ENCODE data around the gene ZNRF3. TPM values are rescaled to one million over a fixed set of nuclear protein-coding genes. Genes with fewer than 3 reads are reported as not detected.
"Not testable (repeated sequence)": the region's sequence is repeated elsewhere in the genome, so short reads cannot be mapped to it uniquely, and the experiment has no call there.

The ZNRF3 gene
- total RNA-seq, 2 experiments from 2014 or later, result 1.2 to 1.3 TPM

DNA sequence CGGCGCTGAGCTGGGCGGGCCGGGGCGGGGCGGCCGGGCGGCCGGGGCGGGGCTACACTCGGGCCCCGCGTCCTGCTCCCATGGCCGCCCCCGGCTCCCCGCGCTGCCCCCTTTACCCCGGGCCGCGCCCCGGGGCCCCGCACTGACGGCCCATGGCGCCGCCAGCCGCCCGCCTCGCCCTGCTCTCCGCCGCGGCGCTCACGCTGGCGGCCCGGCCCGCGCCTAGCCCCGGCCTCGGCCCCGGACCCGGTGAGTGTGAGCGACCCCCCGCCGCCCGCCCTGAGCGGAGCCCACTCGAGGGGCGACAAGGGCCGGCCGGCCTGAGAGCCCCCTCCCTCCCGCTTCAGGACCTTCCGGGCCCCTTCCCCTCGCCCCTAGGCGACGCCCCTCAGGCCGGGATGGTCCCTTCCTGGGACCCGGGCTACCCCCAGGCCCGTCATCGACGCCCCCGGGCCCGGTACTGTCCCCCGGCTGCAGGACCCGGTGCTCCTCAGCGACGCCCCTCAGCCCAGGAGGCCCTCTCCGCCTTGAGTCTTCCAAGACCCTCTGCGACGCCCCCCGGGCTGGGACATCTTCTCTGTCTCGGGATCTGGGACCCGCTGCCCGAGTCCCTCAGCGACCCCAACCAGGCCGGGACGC lies 189.7 kb downstream of the ZNRF3 start, which contains the start of gene KREMEN1:
Gene KREMEN1 (plus strand): TSS at position 57 of the 639 bp plus-strand sequence. CDS start 96 bp downstream, at position 153.
- DNase-seq (no peak), ATAC-seq (peak; percentile 5)
- Mint-ChIP-seq H3K36me3 (ENCODE audit: low read depth) (no peaks in the 10 kb centered on the region), H3K4me1 (ENCODE audit: low read depth) (peaks cover 19% of the 10 kb centered on the region), H3K27me3 (ENCODE audit: low read depth) (peaks cover 75% of the 10 kb centered on the region), H3K27ac (no peak within 1 kb of the TSS), H3K4me3 (peak within 1 kb of the TSS; percentile 53), H3K9me3 (ENCODE audit: insufficient read depth) (no peaks in the 10 kb centered on the region)
- ChIA-PET POLR2A (interaction anchor here (1.0 kb wide), 1 partner anchor 190 kb away, joined by 3 read pairs; the partner anchor contains the start of gene ZNRF3), CTCF (interaction anchor here (1.3 kb wide), 1 partner anchor 33 kb away, joined by 5 read pairs; no protein-coding TSS in a partner anchor)

DNA sequence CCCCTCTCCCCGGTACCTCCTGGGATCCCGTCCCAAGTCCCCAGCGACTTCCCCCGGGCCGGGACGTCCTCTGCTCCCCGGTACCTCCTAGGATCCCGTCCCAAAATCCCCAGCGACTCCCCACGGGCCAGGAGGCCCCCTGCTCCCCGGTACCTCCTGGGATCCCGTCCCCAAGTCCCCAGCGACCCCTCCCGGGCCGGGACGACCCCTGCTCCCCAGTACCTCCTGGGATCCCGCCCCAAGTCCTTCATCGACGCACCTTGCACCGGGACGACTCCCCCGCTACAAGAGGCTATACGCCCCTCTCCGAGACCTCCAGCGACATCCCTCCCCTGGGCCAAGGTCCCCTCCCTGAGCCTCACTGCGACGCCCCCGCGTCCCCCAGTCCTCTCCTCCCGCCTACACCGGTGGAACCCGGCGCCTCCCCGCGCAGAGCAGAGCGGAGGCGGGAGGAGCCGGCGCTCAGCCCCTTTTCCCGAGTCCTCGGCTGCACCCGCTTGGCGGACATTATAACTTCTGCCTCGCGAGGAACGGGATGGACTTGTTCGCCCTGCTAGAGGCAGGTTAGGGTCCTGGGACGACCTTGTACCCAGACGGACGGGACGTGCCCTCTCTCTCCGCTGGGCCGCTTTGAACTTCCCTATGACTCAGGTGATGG lies 190.4 kb downstream of the ZNRF3 start:
- Mint-ChIP-seq H3K4me3 (peak overlapping the region; percentile 53), H3K4me1 (ENCODE audit: low read depth) (peaks cover 20% of the 10 kb centered on the region), H3K9me3 (ENCODE audit: insufficient read depth) (no peaks in the 10 kb centered on the region), H3K36me3 (ENCODE audit: low read depth) (no peaks in the 10 kb centered on the region), H3K27ac (no peak overlapping the region), H3K27me3 (ENCODE audit: low read depth) (peaks cover 80% of the 10 kb centered on the region)
- no peak for DNase-seq
- no peak for ATAC-seq
- ChIA-PET CTCF (no interaction called here), POLR2A (no interaction called here)

DNA sequence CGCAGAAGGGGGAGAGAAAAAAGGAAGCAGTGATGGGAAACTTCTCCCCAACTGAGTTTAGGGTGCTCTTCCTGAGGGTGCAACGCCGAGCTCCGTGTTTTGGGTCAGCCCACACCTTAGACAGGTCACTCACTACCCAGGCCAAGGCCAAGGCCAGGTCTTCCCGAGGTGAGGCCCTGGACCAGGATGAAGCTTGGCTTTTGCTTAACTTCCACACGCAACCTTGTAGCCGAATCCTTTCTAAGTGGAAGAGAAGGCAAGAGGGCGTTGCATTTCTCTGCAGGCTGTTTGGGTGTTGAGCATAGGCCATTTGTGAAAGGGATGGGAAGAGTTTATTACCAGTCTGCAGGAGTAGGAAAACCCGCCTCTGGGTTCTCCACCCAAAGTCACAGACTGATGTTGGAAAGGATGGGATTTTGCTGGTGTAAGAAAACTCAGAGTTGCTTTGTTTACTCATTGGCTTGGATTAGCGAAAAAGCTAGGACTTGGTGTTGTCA lies 191.0 kb downstream of the ZNRF3 start:
- ChIA-PET CTCF (interaction anchor here (1.8 kb wide), 1 partner anchor 79 kb away, joined by 8 read pairs; no protein-coding TSS in a partner anchor), POLR2A (no interaction called here)
- peaks cover 79% of the 10 kb centered on the region for H3K27me3 Mint-ChIP-seq (ENCODE audit: low read depth)
- H3K4me3 Mint-ChIP-seq, result peak overlapping the region; percentile 30
- no peak overlapping the region for H3K27ac Mint-ChIP-seq
- H3K9me3 Mint-ChIP-seq (ENCODE audit: insufficient read depth), result no peaks in the 10 kb centered on the region
- peaks cover 25% of the 10 kb centered on the region for H3K4me1 Mint-ChIP-seq (ENCODE audit: low read depth)
- H3K36me3 Mint-ChIP-seq (ENCODE audit: low read depth), result no peaks in the 10 kb centered on the region
- ATAC-seq (no peak), DNase-seq (no peak)

DNA sequence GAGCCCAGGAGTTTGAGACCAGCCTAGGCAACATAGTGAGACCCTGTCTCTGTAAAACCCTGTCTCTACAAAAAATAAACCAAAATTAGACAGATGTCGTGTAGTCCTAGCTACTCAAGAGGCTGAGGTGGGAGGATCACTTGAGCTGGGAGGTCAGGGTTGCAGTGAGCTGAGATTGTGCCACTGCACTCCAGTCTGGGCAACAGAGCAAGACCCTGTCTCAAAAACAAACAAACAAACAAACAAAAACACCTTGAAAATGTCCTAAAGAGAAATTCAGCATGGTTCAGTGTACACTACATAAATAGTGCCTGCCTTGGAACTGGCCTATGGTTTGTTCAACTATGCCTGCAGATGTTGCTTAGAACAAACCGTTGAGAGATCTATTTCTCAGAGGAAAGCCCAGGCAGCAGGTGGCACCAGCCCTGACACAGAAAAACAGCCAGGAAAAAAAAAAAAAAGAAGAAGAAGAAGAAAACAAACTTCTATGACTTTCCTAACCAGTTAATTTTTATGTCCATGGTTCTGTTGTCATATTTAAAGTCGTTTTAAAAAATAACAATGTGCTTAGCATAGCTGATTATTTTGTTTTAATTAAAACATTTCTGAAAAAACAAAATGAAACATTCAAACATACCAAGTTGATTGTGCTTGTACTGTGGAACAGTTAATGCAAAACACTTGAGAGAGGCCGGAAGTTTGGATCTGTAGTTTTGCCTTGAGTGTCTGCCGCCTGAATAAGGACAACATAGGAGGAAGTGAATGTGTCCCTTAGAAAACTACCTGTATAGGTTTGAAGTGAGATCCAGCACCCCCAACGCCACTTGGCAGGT lies 194.9 kb downstream of the ZNRF3 start:
- ATAC-seq (no peak), DNase-seq (no peak)
- POLR2A ChIA-PET, result no interaction called here
- Mint-ChIP-seq H3K9me3 (ENCODE audit: insufficient read depth) (no peaks in the 10 kb centered on the region), H3K4me3 (no peak overlapping the region), H3K36me3 (ENCODE audit: low read depth) (no peaks in the 10 kb centered on the region), H3K27me3 (ENCODE audit: low read depth) (peaks cover 65% of the 10 kb centered on the region), H3K4me1 (ENCODE audit: low read depth) (peaks cover 14% of the 10 kb centered on the region), H3K27ac (no peak overlapping the region)
- CTCF ChIA-PET, result no interaction called here

DNA sequence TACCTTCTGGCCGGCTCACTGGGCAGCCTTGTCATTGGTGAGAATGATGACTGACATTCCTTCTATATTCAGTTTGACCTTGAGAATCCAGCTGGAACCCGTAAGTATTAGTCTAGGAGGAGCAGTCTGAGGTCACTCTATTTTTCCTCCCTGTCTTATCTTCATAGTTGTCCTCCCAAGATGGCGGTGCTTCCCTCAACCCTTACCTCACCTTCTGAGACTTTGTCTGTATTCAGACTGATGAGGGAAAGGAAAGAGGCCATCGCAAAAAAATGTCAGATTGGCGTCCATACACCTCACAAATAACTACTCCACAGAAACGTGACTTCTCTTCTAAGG lies 195.5 kb downstream of the ZNRF3 start:
- Mint-ChIP-seq H3K9me3 (ENCODE audit: insufficient read depth) (no peaks in the 10 kb centered on the region), H3K4me3 (no peak overlapping the region), H3K27ac (no peak overlapping the region), H3K4me1 (ENCODE audit: low read depth) (peaks cover 18% of the 10 kb centered on the region), H3K27me3 (ENCODE audit: low read depth) (peaks cover 59% of the 10 kb centered on the region), H3K36me3 (ENCODE audit: low read depth) (no peaks in the 10 kb centered on the region)
- ATAC-seq (no peak), DNase-seq (no peak)
- ChIA-PET CTCF (no interaction called here), POLR2A (no interaction called here)

DNA sequence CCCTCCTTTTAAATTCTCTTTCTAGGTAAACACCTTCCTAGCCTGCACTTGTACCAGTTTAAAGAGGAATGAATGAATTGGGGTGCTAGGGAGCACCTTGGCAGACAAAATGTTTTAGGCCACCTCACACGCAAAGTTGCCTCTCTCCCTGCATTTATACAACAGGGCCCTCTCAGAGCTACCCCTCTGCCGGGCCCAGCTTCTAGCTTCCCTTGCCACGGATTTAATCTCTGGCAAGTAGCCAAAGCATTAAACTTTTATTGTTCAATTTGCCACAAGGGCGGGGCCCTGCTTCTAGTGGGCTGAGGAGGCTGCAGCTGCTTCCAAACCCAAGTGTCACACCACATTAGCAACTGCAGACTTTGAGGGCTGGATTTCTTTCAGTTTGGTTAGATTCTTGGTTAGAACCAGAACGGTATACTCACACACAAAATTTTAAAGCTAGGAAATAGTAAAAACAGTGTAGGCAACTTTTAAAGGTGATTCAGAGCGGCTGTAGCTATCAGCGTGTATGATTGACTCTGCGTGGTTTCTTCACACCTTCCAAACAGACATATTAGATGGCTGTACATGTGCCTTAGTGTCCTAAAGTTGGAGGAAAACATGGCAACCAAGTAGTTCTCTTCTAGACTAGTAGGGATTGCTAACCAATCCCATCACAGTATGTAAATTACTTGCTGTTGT lies 196.0 kb downstream of the ZNRF3 start:
- Mint-ChIP-seq H3K27me3 (ENCODE audit: low read depth) (peaks cover 56% of the 10 kb centered on the region), H3K27ac (no peak overlapping the region), H3K4me3 (no peak overlapping the region), H3K4me1 (ENCODE audit: low read depth) (peaks cover 19% of the 10 kb centered on the region), H3K9me3 (ENCODE audit: insufficient read depth) (no peaks in the 10 kb centered on the region), H3K36me3 (ENCODE audit: low read depth) (no peaks in the 10 kb centered on the region)
- no peak for ATAC-seq
- CTCF ChIA-PET, result no interaction called here
- no peak for DNase-seq
- POLR2A ChIA-PET, result no interaction called here

DNA sequence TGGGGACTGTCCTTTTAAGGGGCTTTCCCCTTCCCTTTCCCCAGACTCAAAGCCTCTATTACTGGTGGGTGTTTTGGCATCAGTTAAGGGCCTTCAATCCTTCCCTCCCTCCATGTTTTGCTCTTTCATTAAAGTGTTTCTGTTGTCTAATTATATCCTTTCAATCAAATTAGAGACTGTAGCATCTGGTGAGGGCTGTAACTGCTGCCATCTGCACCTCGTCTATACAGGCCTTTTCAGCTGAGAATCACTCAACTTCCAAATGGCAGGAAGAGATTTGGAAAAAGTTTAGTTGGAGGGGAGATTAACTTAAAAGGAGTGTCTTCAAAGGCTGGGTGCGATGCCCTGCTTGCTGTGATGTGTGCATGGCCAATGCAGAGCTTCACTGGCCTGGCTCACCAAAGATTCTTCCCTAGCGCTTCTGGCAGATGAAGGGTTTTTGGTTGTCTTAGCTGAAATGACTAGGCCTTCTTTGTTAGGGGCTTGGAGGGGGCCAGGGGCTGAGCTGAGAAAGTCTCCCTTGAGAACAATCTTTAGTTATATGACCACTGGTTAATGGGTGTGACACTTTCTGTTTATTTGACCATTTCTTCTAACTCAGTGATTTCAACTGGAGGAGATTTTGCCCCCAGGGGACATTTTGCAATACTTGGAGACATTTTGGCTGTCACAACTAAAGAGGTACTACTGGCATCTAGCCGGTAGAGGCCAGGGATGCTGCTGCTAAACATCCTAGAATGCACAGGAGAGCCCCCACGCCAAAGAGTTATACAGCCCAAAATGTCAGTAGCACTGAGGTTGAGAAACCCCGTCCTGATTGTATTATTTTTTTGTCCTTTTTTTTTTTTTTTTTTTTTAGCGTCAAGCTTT lies 197.0 kb downstream of the ZNRF3 start:
- ATAC-seq (no peak), DNase-seq (no peak)
- H3K4me1 Mint-ChIP-seq (ENCODE audit: low read depth), result peaks cover 19% of the 10 kb centered on the region
- H3K27me3 Mint-ChIP-seq (ENCODE audit: low read depth), result peaks cover 49% of the 10 kb centered on the region
- ChIA-PET POLR2A (no interaction called here), CTCF (no interaction called here)
- H3K9me3 Mint-ChIP-seq (ENCODE audit: insufficient read depth), result no peaks in the 10 kb centered on the region
- H3K27ac Mint-ChIP-seq, result no peak overlapping the region
- no peaks in the 10 kb centered on the region for H3K36me3 Mint-ChIP-seq (ENCODE audit: low read depth)
- H3K4me3 Mint-ChIP-seq, result no peak overlapping the region

DNA sequence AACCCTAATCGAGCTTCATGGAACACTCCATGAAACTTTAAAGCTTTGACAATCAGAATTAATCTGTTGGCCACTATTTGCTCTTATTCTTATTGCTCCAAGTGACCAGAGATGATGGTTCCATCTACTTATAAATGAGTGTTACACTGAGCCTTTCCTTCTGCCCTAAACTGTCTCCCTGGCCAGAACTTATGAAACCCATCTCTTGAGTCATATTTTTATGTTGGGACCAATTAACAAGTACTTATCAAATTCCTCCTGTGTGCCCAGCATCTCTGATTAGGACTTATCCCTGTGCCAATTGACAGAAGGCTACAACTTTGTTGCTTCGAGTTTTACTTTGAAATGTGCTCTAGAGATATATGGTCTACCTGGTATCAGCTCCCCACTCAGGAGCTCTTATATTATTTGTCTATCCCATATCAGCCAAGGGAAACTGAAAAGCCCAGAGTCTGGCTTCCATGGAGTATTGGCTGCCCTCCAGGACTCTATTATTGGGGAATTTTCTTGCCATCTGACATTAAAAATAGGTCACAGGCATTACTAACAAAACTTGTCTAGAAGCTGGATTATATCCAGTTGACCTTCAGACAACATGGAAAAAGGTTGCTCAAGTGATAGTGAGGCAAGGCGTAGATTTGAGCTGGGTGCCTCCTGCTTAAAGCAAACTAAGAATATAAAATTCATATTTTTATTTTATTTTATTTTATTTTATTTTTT lies 198.3 kb downstream of the ZNRF3 start:
- CTCF ChIA-PET, result no interaction called here

DNA sequence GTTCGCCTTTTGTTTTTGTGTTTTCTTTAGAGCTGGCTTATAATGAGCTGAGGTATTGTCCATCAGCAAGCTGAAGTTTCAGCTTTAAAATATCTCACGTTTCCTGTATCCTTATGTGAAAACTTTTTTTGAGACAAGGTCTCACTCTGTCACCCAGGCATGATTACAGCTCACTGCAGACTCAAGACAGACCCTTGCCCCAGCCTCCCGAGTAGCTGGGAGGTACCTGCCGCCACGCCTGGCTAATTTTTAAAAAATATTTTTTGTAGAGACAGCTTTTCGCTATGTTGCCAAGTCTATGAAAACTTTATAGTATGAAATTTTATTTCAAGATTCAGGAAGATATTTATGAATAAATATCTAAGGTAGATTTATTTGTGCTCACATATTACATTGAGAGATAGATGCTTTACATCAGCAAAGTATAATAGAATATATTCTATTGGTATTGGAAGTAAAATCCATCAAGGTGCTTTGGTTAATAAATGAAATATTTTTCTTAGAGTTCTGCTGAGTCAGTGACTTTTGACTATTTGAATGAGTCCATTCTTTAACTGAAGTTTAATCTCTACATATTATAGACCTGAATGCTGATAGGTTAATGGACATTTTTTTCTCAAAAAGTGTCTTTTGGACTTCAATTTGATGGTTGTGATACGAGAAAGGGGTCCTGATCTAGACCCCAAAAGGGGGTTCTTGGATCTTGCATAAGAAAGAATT lies 199.6 kb downstream of the ZNRF3 start:
- ChIA-PET POLR2A (interaction anchor here (0.7 kb wide), 1 partner anchor 29 kb away, joined by 4 read pairs; no protein-coding TSS in a partner anchor), CTCF (no interaction called here)
- no peak for DNase-seq
- Mint-ChIP-seq H3K4me3 (no peak overlapping the region), H3K36me3 (ENCODE audit: low read depth) (no peaks in the 10 kb centered on the region), H3K9me3 (ENCODE audit: insufficient read depth) (no peaks in the 10 kb centered on the region), H3K27me3 (ENCODE audit: low read depth) (peaks cover 35% of the 10 kb centered on the region), H3K4me1 (ENCODE audit: low read depth) (peaks cover 19% of the 10 kb centered on the region), H3K27ac (no peak overlapping the region)
- no peak for ATAC-seq

More for the DNA sequence above, 198.3 kb downstream of the ZNRF3 start:
- Mint-ChIP-seq H3K27ac (no peak overlapping the region), H3K4me1 (ENCODE audit: low read depth) (peaks cover 19% of the 10 kb centered on the region), H3K27me3 (ENCODE audit: low read depth) (peaks cover 42% of the 10 kb centered on the region), H3K9me3 (ENCODE audit: insufficient read depth) (no peaks in the 10 kb centered on the region), H3K4me3 (no peak overlapping the region), H3K36me3 (ENCODE audit: low read depth) (no peaks in the 10 kb centered on the region)
- DNase-seq (no peak), ATAC-seq (no peak)
- POLR2A ChIA-PET, result no interaction called here

DNA sequence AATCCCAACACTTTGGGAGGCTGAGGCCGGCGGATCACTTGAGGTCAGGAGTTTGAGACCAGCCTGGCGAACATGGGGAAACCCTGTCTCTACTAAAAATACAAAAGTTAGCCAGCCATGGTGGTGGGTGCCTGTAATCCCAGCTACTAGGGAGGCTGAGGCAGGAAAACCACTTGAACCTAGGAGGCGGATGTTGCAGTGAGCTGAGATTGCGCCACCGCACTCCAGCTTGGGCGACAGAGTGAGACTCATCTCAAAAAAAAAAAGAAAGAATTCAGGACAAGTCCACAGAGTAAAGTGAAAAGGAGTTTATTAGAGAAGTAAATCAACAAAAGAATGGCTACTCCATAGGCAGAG lies 200.2 kb downstream of the ZNRF3 start:
- CTCF ChIA-PET; H3K27ac Mint-ChIP-seq; ATAC-seq; H3K36me3 Mint-ChIP-seq (ENCODE audit: low read depth); H3K4me3 Mint-ChIP-seq; DNase-seq; POLR2A ChIA-PET; H3K9me3 Mint-ChIP-seq (ENCODE audit: insufficient read depth): not testable (repeated sequence)
- Mint-ChIP-seq H3K4me1 (ENCODE audit: low read depth) (peaks cover 19% of the 10 kb centered on the region), H3K27me3 (ENCODE audit: low read depth) (peaks cover 32% of the 10 kb centered on the region)
